ENCODE results near the gene IRF8.
A peak's percentile ranks its signal among the peaks of the same experiment; 100 is the strongest.
"Not testable (repeated sequence)": the region's sequence is repeated elsewhere in the genome, so short reads cannot be mapped to it uniquely, and the experiment has no call there.

The IRF8 gene

GRCh38 chr16:85868495-85868894 lies 30.5 kb upstream of the IRF8 start:
- DNase-seq (ENCODE audit: low read depth in 2 of 2) = no peak

- no peak for DNase-seq (ENCODE audit: low read depth in 2 of 2)
These were observed 29.8 kb upstream of the IRF8 start for GRCh38 chr16:85869206-85869605.

- no peak for DNase-seq (ENCODE audit: low read depth in 2 of 2)
These were observed 29.0 kb upstream of the IRF8 start for GRCh38 chr16:85869785-85870558.

GRCh38 chr16:85871756-85872155 lies 27.2 kb upstream of the IRF8 start:
- no peak for DNase-seq (ENCODE audit: low read depth in 2 of 2)

GRCh38 chr16:85872734-85873133 lies 26.2 kb upstream of the IRF8 start:
- DNase-seq (ENCODE audit: low read depth in 2 of 2) = no peak

- DNase-seq (ENCODE audit: low read depth in 2 of 2) = no peak
These were observed 25.8 kb upstream of the IRF8 start for GRCh38 chr16:85873153-85873552.

GRCh38 chr16:85874031-85874430 lies 24.9 kb upstream of the IRF8 start:
- not testable (repeated sequence) for DNase-seq (ENCODE audit: low read depth in 2 of 2)

- no peak for DNase-seq (ENCODE audit: low read depth in 2 of 2)
These were observed 20.6 kb upstream of the IRF8 start for GRCh38 chr16:85878407-85878806.

GRCh38 chr16:85878875-85879274 lies 20.1 kb upstream of the IRF8 start:
- no peak for DNase-seq (ENCODE audit: low read depth in 2 of 2)

- no peak for DNase-seq (ENCODE audit: low read depth in 2 of 2)
These were observed 19.4 kb upstream of the IRF8 start for GRCh38 chr16:85879549-85879948.

GRCh38 chr16:85879975-85880831 lies 18.8 kb upstream of the IRF8 start:
- no peak for DNase-seq (ENCODE audit: low read depth in 2 of 2)

- no peak for DNase-seq (ENCODE audit: low read depth in 2 of 2)
These were observed 18.1 kb upstream of the IRF8 start for GRCh38 chr16:85880861-85881260.

GRCh38 chr16:85881436-85881835 lies 17.5 kb upstream of the IRF8 start:
- no peak for DNase-seq (ENCODE audit: low read depth in 2 of 2)

- DNase-seq (ENCODE audit: low read depth in 2 of 2) = no peak
These were observed 16.7 kb upstream of the IRF8 start for GRCh38 chr16:85882181-85882810.

GRCh38 chr16:85883813-85884212 lies 15.1 kb upstream of the IRF8 start:
- DNase-seq (ENCODE audit: low read depth in 2 of 2) = no peak

GRCh38 chr16:85884808-85885463 lies 14.0 kb upstream of the IRF8 start:
- no peak for DNase-seq (ENCODE audit: low read depth in 2 of 2)

- DNase-seq (ENCODE audit: low read depth in 2 of 2) = no peak
These were observed 13.4 kb upstream of the IRF8 start for GRCh38 chr16:85885537-85885936.

- DNase-seq (ENCODE audit: low read depth in 2 of 2) = peak in 1 of 2 donors; percentile 29
These were observed 10.3 kb upstream of the IRF8 start for GRCh38 chr16:85888405-85889331.

GRCh38 chr16:85891033-85891775 lies 7.8 kb upstream of the IRF8 start:
- DNase-seq (ENCODE audit: low read depth in 2 of 2) = no peak

- no peak for DNase-seq (ENCODE audit: low read depth in 2 of 2)
These were observed 7.2 kb upstream of the IRF8 start for GRCh38 chr16:85891776-85892166.
